ENCODE results near the gene LMAN2L. TPM values are rescaled to one million over a fixed set of nuclear protein-coding genes. Genes with fewer than 3 reads are reported as not detected.

LMAN2L gene
- polyA plus RNA-seq, 1 of the 3 experiments (the other 2 are of a cell fraction) = 17.7 TPM

DNA sequence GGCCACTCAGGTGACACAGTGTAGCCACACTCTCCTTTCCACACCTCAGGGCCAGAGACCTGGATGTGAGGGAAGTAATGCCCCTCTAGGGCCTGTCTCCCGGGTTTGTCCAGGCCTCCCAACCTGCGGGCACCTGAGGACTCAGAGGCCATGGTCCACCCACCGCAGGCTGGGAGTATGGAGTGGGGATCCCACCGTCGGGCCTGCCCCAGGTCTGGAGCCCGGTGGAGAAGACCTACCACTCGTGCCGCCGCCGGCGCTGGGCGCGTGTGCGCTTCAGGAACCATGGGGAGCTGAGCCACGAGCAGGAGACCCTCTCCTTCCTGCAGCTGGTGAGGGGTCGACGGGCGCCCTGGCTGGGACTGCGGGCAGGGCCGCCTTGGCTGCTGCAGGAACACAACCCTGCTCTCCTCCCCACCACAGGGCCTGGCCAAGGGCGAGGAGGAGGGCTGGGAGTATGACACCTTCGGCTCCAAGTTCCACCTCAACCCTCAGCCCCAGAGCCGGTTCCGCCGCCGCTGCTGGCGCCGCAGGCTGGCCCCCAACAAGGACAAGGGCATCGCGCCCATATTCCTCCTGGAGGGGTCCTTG is 48.7 kb downstream of the LMAN2L start (continued):
- no peak for TF ChIP-seq RFX5 (IDR thresholded peaks at IDR 0.05; ENCODE audit: low read length)

GRCh38 chr2:96690306-96691021 is 49.4 kb downstream of the LMAN2L start:
- Histone ChIP-seq H3K9me2 (no peaks in the 10 kb centered on the region), H3K27me3 (ENCODE audit: insufficient read depth) (no peaks in the 10 kb centered on the region), H3K9me3 (no peaks in the 10 kb centered on the region), H4K20me1 (ENCODE audit: insufficient read depth) (no peaks in the 10 kb centered on the region), H3K4me3 (ENCODE audit: low read depth in 2 of 2, low read length in 1 of 2) (no peak overlapping the region), H3K36me3 (replicated peaks in 1 of 2; ENCODE audit: control insufficient read depth in 1 of 2, insufficient read depth in 2 of 2, low read length in 1 of 2) (no peaks in the 10 kb centered on the region), H3K4me2 (no peak overlapping the region), H2AFZ (ENCODE audit: low read depth) (no peak overlapping the region), H3K9ac (no peak overlapping the region), H3F3A (replicated peaks; ENCODE audit: insufficient read depth) (no peaks in the 10 kb centered on the region), H3K4me1 (ENCODE audit: control insufficient read depth in 1 of 2, insufficient read depth in 2 of 2, low read depth in 1 of 2, low read length in 1 of 2) (peaks cover 0 to 19% of the 10 kb centered on the region in 2 experiments; a peak in 1 of 4 replicates), H3K79me2 (ENCODE audit: insufficient read depth) (no peaks in the 10 kb centered on the region), H3K27ac (ENCODE audit: low read depth in 2 of 2, low read length in 1 of 2) (no peak overlapping the region)
- no peak for DNase-seq
- TF ChIP-seq IRF3 (IDR thresholded peaks at IDR 0.05; ENCODE audit: low read depth, low read length) = no peak
- TF ChIP-seq YY1 (IDR thresholded peaks at IDR 0.05; ENCODE audit: low read depth) = no peak
- TF ChIP-seq, protein P1, sequence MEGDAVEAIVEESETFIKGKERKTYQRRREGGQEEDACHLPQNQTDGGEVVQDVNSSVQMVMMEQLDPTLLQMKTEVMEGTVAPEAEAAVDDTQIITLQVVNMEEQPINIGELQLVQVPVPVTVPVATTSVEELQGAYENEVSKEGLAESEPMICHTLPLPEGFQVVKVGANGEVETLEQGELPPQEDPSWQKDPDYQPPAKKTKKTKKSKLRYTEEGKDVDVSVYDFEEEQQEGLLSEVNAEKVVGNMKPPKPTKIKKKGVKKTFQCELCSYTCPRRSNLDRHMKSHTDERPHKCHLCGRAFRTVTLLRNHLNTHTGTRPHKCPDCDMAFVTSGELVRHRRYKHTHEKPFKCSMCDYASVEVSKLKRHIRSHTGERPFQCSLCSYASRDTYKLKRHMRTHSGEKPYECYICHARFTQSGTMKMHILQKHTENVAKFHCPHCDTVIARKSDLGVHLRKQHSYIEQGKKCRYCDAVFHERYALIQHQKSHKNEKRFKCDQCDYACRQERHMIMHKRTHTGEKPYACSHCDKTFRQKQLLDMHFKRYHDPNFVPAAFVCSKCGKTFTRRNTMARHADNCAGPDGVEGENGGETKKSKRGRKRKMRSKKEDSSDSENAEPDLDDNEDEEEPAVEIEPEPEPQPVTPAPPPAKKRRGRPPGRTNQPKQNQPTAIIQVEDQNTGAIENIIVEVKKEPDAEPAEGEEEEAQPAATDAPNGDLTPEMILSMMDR (IDR thresholded peaks at IDR 0.05) = no peak
- no peak for TF ChIP-seq MXI1 (IDR thresholded peaks at IDR 0.05; ENCODE audit: low read depth, low read length)
- TF ChIP-seq ELF1 (IDR thresholded peaks at IDR 0.05) = no peak
- TF ChIP-seq, protein P2, sequence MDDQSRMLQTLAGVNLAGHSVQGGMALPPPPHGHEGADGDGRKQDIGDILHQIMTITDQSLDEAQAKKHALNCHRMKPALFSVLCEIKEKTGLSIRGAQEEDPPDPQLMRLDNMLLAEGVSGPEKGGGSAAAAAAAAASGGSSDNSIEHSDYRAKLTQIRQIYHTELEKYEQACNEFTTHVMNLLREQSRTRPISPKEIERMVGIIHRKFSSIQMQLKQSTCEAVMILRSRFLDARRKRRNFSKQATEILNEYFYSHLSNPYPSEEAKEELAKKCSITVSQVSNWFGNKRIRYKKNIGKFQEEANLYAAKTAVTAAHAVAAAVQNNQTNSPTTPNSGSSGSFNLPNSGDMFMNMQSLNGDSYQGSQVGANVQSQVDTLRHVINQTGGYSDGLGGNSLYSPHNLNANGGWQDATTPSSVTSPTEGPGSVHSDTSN (IDR thresholded peaks at IDR 0.05) = no peak
- no peak for TF ChIP-seq CHD2 (IDR thresholded peaks at IDR 0.05; ENCODE audit: low read length, partially characterized antibody)
- TF ChIP-seq NFIC (IDR thresholded peaks at IDR 0.05; ENCODE audit: borderline replicate concordance) = no peak
- no peak for TF ChIP-seq RAD21 (IDR thresholded peaks at IDR 0.05; ENCODE audit: low read length)
- TF ChIP-seq POLR2AphosphoS5 (IDR thresholded peaks at IDR 0.05; ENCODE audit: low read depth, low read length) = no peak
- TF ChIP-seq MEF2A (IDR thresholded peaks at IDR 0.05; ENCODE audit: borderline replicate concordance, low read depth) = no peak
- TF ChIP-seq TAF1 (IDR thresholded peaks at IDR 0.05; ENCODE audit: borderline replicate concordance, low read depth, low read length) = no peak
- TF ChIP-seq FOXM1 (IDR thresholded peaks at IDR 0.05; ENCODE audit: low read depth) = no peak
- TF ChIP-seq MAX (IDR thresholded peaks at IDR 0.05; ENCODE audit: low read depth) = no peak
- TF ChIP-seq JUND (IDR thresholded peaks at IDR 0.05) = no peak
- TF ChIP-seq, protein P3, sequence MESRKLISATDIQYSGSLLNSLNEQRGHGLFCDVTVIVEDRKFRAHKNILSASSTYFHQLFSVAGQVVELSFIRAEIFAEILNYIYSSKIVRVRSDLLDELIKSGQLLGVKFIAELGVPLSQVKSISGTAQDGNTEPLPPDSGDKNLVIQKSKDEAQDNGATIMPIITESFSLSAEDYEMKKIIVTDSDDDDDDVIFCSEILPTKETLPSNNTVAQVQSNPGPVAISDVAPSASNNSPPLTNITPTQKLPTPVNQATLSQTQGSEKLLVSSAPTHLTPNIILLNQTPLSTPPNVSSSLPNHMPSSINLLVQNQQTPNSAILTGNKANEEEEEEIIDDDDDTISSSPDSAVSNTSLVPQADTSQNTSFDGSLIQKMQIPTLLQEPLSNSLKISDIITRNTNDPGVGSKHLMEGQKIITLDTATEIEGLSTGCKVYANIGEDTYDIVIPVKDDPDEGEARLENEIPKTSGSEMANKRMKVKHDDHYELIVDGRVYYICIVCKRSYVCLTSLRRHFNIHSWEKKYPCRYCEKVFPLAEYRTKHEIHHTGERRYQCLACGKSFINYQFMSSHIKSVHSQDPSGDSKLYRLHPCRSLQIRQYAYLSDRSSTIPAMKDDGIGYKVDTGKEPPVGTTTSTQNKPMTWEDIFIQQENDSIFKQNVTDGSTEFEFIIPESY (IDR thresholded peaks at IDR 0.05; ENCODE audit: borderline replicate concordance, low read depth) = no peak
- TF ChIP-seq, protein P4, sequence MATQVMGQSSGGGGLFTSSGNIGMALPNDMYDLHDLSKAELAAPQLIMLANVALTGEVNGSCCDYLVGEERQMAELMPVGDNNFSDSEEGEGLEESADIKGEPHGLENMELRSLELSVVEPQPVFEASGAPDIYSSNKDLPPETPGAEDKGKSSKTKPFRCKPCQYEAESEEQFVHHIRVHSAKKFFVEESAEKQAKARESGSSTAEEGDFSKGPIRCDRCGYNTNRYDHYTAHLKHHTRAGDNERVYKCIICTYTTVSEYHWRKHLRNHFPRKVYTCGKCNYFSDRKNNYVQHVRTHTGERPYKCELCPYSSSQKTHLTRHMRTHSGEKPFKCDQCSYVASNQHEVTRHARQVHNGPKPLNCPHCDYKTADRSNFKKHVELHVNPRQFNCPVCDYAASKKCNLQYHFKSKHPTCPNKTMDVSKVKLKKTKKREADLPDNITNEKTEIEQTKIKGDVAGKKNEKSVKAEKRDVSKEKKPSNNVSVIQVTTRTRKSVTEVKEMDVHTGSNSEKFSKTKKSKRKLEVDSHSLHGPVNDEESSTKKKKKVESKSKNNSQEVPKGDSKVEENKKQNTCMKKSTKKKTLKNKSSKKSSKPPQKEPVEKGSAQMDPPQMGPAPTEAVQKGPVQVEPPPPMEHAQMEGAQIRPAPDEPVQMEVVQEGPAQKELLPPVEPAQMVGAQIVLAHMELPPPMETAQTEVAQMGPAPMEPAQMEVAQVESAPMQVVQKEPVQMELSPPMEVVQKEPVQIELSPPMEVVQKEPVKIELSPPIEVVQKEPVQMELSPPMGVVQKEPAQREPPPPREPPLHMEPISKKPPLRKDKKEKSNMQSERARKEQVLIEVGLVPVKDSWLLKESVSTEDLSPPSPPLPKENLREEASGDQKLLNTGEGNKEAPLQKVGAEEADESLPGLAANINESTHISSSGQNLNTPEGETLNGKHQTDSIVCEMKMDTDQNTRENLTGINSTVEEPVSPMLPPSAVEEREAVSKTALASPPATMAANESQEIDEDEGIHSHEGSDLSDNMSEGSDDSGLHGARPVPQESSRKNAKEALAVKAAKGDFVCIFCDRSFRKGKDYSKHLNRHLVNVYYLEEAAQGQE (IDR thresholded peaks at IDR 0.05; ENCODE audit: low read depth, low read length) = no peak
- TF ChIP-seq NRF1 (IDR thresholded peaks at IDR 0.05; ENCODE audit: low read depth, low read length) = no peak
- ChIA-PET POLR2A (no interaction called here), CTCF (interaction anchor here (1.6 kb wide), 1 partner anchor 53 kb away, joined by 5 read pairs; no protein-coding TSS in a partner anchor)
- 90% methylated on average over 10 of the region's 16 CpGs for WGBS (ENCODE audit: low lambda C conversion rate)
